Ovary (tissue), 9 donors: ENCODE data around the gene CD300A. TPM values are rescaled to one million over a fixed set of nuclear protein-coding genes. Genes with fewer than 3 reads are reported as not detected.

ENCODE experiments used
- DNase-seq, 5 donors: peaks; one replicate each; pipeline ENCODE4 v3.0.0-alpha.2; 2019 to 2020
- H3K27ac ChIP-seq, 2 donors: fragments of 200-600 bp; one replicate each; pipeline versions ENCODE4 v1.5.1 to v1.8.0; 2019 to 2022
- H3K27me3 ChIP-seq: fragments of 200-600 bp; one replicate; pipeline ENCODE4 v1.8.0; 2022
- H3K36me3 ChIP-seq: fragments of 200-600 bp; sonication (generic); one replicate; pipeline ENCODE4 v1.5.1; 2019
- H3K4me1 ChIP-seq: one replicate; pipeline ENCODE4 v1.8.1; 2013; ENCODE audit warnings: mild to moderate bottlenecking, moderate library complexity; ENCODE audit not compliant: insufficient read depth
- H3K4me3 ChIP-seq: fragments of 200-600 bp; sonication (generic); one replicate; pipeline ENCODE4 v1.5.1; 2017
- H3K9me3 ChIP-seq, 2 donors: fragments of 200-600 bp in 1 of 2; sonication (generic) in 1 of 2; one replicate each; pipeline versions ENCODE4 v1.5.1 to v1.8.1; 2013 to 2019; ENCODE audit warnings: mild to moderate bottlenecking in 1 of 2, moderate library complexity in 1 of 2
- CTCF ChIP-seq, 3 donors: fragments of 450-650 bp in 2 of 3; fragments of 200-600 bp in 1 of 3; IDR thresholded peaks; one replicate each; pipeline versions ENCODE4 v1.5.1 to v1.8.0; 2016 to 2022; ENCODE audit warnings: antibody characterized with exemption in 3 of 3, mild to moderate bottlenecking in 1 of 3
- EP300 ChIP-seq: sonication (generic); formaldehyde crosslinking; IDR thresholded peaks from one replicate; pipeline ENCODE4 v1.6.1; 2017; ENCODE audit warnings: antibody characterized with exemption
- POLR2A ChIP-seq: fragments of 450-650 bp; IDR thresholded peaks from one replicate; pipeline ENCODE4 v1.6.1; 2017; ENCODE audit warnings: antibody characterized with exemption, mild to moderate bottlenecking, moderate library complexity
- WGBS, 3 donors: extraction: QIAGEN DNeasy Blood & Tissue Kit in 1 of 3; methylation state at CpG; one replicate each; pipeline versions ENCODE4 v1.1.5 to v1.1.7; 2013 to 2017; 5-methylcytosine and 5-hydroxymethylcytosine counted together
- intact Hi-C, 4 donors: fragments of 100-400 bp; cut with DNase I; formaldehyde crosslinking; loops; one replicate each; pipeline versions ENCODE4 v1.11.0 to v1.15.1; 2022 to 2023
- polyA plus RNA-seq, 2 donors: library from polyadenylated mRNA; stranded (reverse); fragments of 200-250 nt in 1 of 2; fragments of 350-450 nt in 1 of 2; fragmentation: Illumina TruSeq in 1 of 2; extraction: RNeasy Lipid Tissue Mini Kit (QIAGEN cat#74804) in 1 of 2; gene quantifications; one replicate each; pipeline ENCODE4 v1.2.3, GENCODE V29; 2013 to 2014
- total RNA-seq, 7 donors: library from RNA; depleted of rRNA in 2 of 7; stranded (reverse); fragments of >200 nt in 2 of 7; fragmentation: NEBNext Ultra II Directional in 3 of 7; extraction: Animal tissue kit (Norgen Biotek cat#: 25700) in 3 of 7; gene quantifications; one replicate each; pipeline versions ENCODE4 v1.1.0 to v1.2.4, GENCODE V29; 2016 to 2023
- donor health status: DM: no; HTN: no; CAD: no; lungs with moderate emphysema.
- donor health status: DM: no; HTN: no; CAD: no.
- donor health status: Bipolar disorder and iron deficiency.
- donor health status: DM: yes; HTN: yes; CAD: no.
- donor health status: DM: no; HTN: no; CAD: no.
- donor health status: DM: yes; HTN: yes; CAD: no.

Gene CD300A
- total and polyA plus RNA-seq, 9 donors, result 1.4 to 5.5 (median 2.1) TPM

- TF ChIP-seq CTCF (IDR thresholded peaks at IDR 0.05) (no peak), EP300 (no peak), POLR2A (no peak)
- Histone ChIP-seq H3K27me3 (no peaks in the 10 kb centered on the region), H3K9me3 (no peaks in the 10 kb centered on the region), H3K4me3 (no peak overlapping the region), H3K36me3 (no peaks in the 10 kb centered on the region), H3K4me1 (peaks cover 3% of the 10 kb centered on the region), H3K27ac (no peak overlapping the region)
- intact Hi-C loops, result no loop called here
- WGBS, 3 donors, result 92 to 95% (median 93%) methylated on average over 7 of the region's 7 CpGs
- no peak for DNase-seq
Observed at GRCh38 chr17:74460996-74461395, 5.4 kb upstream of the CD300A start.

GRCh38 chr17:74461611-74462010 is 4.8 kb upstream of the CD300A start:
- no peaks in the 10 kb centered on the region for H3K27me3 ChIP-seq
- TF ChIP-seq EP300 (no peak), CTCF (IDR thresholded peaks at IDR 0.05) (no peak), POLR2A (no peak)
- DNase-seq, result no peak
- no peak overlapping the region for H3K4me3 ChIP-seq
- peaks cover 3% of the 10 kb centered on the region for H3K4me1 ChIP-seq
- H3K36me3 ChIP-seq, result no peaks in the 10 kb centered on the region
- H3K27ac ChIP-seq, result no peak overlapping the region
- intact Hi-C loops, result no loop called here
- no peaks in the 10 kb centered on the region for H3K9me3 ChIP-seq
- WGBS, 3 donors, result 75 to 88% (median 82%) methylated on average over 10 of the region's 10 CpGs

GRCh38 chr17:74464730-74465377 is 1.6 kb upstream of the CD300A start:
- 82 to 89% (median 86%) methylated on average over 7 of the region's 7 CpGs for WGBS, 3 donors
- TF ChIP-seq EP300, result no peak
- DNase-seq, result no peak
- intact Hi-C loops, result no loop called here
- Histone ChIP-seq H3K4me3 (no peak overlapping the region), H3K4me1 (no peaks in the 10 kb centered on the region), H3K36me3 (no peaks in the 10 kb centered on the region), H3K27ac (no peak overlapping the region), H3K9me3 (no peaks in the 10 kb centered on the region), H3K27me3 (no peaks in the 10 kb centered on the region)

GRCh38 chr17:74465378-74466110 is 890 bp upstream of the CD300A start:
- no peak for DNase-seq
- Histone ChIP-seq H3K36me3 (no peaks in the 10 kb centered on the region), H3K4me3 (no peak overlapping the region), H3K9me3 (no peaks in the 10 kb centered on the region), H3K4me1 (no peaks in the 10 kb centered on the region), H3K27me3 (no peaks in the 10 kb centered on the region), H3K27ac (no peak overlapping the region)
- intact Hi-C loops, result no loop called here
- WGBS, 3 donors, result 77 to 87% (median 78%) methylated on average over 8 of the region's 8 CpGs
- TF ChIP-seq EP300, result no peak
- TF ChIP-seq CTCF (IDR thresholded peaks at IDR 0.05), result no peak
- TF ChIP-seq POLR2A, result no peak

GRCh38 chr17:74466828-74467184 is 372 bp downstream of the CD300A start:
- intact Hi-C loops, result no loop called here
- TF ChIP-seq POLR2A (no peak), EP300 (no peak), CTCF (IDR thresholded peaks at IDR 0.05) (no peak)
- WGBS, 3 donors, result 23 to 29% (median 26%) methylated on average over 10 to 11 of the region's 11 CpGs
- H3K27ac ChIP-seq, result no peak overlapping the region
- H3K36me3 ChIP-seq, result no peaks in the 10 kb centered on the region
- no peak overlapping the region for H3K4me3 ChIP-seq
- no peak for DNase-seq
- H3K4me1 ChIP-seq, result no peaks in the 10 kb centered on the region
- no peaks in the 10 kb centered on the region for H3K9me3 ChIP-seq
- H3K27me3 ChIP-seq, result no peaks in the 10 kb centered on the region
